ENCODE data around the gene ENTPD6.

- TF ChIP-seq FOXM1 (IDR thresholded peaks at IDR 0.05; ENCODE audit: borderline replicate concordance) (no peak), TARDBP (IDR thresholded peaks at IDR 0.05) (no peak), FOXA1 (IDR thresholded peaks at IDR 0.05) (no peak), HDGF (IDR thresholded peaks at IDR 0.05; ENCODE audit: borderline replicate concordance) (no peak), LEF1 (IDR thresholded peaks at IDR 0.05; ENCODE audit: borderline replicate concordance) (no peak), FOXK2 (IDR thresholded peaks at IDR 0.05) (no peak), SP1 (IDR thresholded peaks at IDR 0.05) (no peak), BHLHE40 (IDR thresholded peaks at IDR 0.05; ENCODE audit: borderline replicate concordance) (no peak), ZNF384 (IDR thresholded peaks at IDR 0.05) (no peak), CTBP1 (IDR thresholded peaks at IDR 0.05; ENCODE audit: borderline replicate concordance) (no peak), SUZ12 (IDR thresholded peaks at IDR 0.05) (no peak), ELF4 (IDR thresholded peaks at IDR 0.05) (no peak)
Observed at GRCh38 chr20:25253606-25254275, 58.2 kb downstream of the ENTPD6 start.

Data from HEK293T (cell line).